Activated CD8-positive, alpha-beta T cell treated with anti-CD3 and anti-CD28 coated beads for 36 hours (primary cell): ENCODE results near the gene PFKFB1. TPM values are rescaled to one million over a fixed set of nuclear protein-coding genes. Genes with fewer than 3 reads are reported as not detected.

Source experiments
- ATAC-seq: fragments of 200-7000 bp; cut with Tn5 transposase; one replicate; pipeline ENCODE4 v1.10.0; 2021; ENCODE audit warnings: mild to moderate bottlenecking, moderate library complexity
- CTCF ChIA-PET: fragments of 350-600 bp; sonication (Branson Sonifier 250); formaldehyde crosslinking; loops from one replicate; lab custom pipeline; 2021; ENCODE audit warnings: antibody characterized with exemption; lab: Charles Lee
- POLR2A ChIA-PET: fragments of 350-600 bp; sonication (Branson Sonifier 250); formaldehyde crosslinking; loops from one replicate; lab custom pipeline; 2021; ENCODE audit warnings: antibody characterized with exemption; lab: Charles Lee
- DNase-seq: peaks from one replicate; pipeline ENCODE4 v3.0.0-alpha.2; 2020
- H3K27ac Mint-ChIP-seq: one replicate; pipeline ENCODE4 v1.8.0; 2021; ENCODE audit warnings: mild to moderate bottlenecking, mixed read lengths
- H3K27me3 Mint-ChIP-seq: one replicate; pipeline ENCODE4 v1.8.0; 2021; ENCODE audit warnings: mixed read lengths
- H3K36me3 Mint-ChIP-seq: one replicate; pipeline ENCODE4 v1.8.0; 2021; ENCODE audit warnings: low read depth, mixed read lengths
- H3K4me1 Mint-ChIP-seq: one replicate; pipeline ENCODE4 v1.8.0; 2021; ENCODE audit warnings: low read depth, mixed read lengths
- H3K4me3 Mint-ChIP-seq: one replicate; pipeline ENCODE4 v1.8.0; 2021; ENCODE audit warnings: mild to moderate bottlenecking, moderate library complexity, mixed read lengths
- H3K9me3 Mint-ChIP-seq: one replicate; pipeline ENCODE4 v1.8.0; 2021; ENCODE audit warnings: mixed read lengths
- intact Hi-C: fragments of 100-400 bp; cut with micrococcal nuclease; formaldehyde crosslinking; loops from one replicate; pipeline ENCODE4 v1.10.0; 2022
- total RNA-seq, 2 experiments: library from RNA; stranded (reverse); gene quantifications; one replicate each; pipeline ENCODE4 v1.2.3, GENCODE V29; 2021
- TF ChIP-seq, protein P1 (sequence below): fragments of 200-600 bp; IDR thresholded peaks from one replicate; pipeline ENCODE4 v1.8.0; 2022; ENCODE audit warnings: antibody characterized with exemption, mild to moderate bottlenecking

Gene PFKFB1
- total RNA-seq, 2 experiments from 2014 or later: 0.60 to 0.92 TPM

DNA sequence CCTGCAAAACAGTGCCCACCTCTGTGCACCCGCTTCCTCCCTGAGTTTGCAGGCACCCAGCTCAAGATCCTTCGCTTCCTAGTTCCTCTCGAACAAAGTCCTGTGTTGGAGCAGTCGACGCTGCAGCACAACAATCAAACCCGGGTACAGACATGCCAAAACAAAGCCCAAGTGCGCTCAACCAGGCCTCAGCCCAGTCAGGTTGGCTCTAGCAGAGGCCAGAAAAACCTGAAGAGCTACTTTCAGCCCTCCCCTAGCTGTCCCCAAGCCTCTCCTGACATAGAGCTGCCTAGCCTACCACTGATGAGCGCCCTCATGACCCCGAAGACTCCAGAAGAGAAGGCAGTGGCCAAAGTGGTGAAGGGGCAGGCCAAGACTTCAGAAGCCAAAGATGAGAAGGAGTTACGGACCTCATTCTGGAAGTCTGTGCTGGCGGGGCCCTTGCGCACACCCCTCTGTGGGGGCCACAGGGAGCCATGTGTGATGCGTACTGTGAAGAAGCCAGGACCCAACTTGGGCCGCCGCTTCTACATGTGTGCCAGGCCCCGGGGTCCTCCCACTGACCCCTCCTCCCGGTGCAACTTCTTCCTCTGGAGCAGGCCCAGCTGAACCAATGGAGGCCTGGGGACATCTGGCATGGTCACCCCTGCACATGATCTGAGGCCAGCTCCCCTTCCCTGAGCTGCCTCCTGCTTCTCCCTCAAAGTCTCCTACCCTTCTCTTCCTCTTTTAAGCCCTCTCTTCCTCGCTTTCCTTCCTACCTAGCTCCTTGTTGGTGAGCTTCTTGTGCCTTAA, 13.0 kb upstream of the PFKFB1 start:
- H3K27ac Mint-ChIP-seq: no peak overlapping the region
- TF ChIP-seq, protein P1, sequence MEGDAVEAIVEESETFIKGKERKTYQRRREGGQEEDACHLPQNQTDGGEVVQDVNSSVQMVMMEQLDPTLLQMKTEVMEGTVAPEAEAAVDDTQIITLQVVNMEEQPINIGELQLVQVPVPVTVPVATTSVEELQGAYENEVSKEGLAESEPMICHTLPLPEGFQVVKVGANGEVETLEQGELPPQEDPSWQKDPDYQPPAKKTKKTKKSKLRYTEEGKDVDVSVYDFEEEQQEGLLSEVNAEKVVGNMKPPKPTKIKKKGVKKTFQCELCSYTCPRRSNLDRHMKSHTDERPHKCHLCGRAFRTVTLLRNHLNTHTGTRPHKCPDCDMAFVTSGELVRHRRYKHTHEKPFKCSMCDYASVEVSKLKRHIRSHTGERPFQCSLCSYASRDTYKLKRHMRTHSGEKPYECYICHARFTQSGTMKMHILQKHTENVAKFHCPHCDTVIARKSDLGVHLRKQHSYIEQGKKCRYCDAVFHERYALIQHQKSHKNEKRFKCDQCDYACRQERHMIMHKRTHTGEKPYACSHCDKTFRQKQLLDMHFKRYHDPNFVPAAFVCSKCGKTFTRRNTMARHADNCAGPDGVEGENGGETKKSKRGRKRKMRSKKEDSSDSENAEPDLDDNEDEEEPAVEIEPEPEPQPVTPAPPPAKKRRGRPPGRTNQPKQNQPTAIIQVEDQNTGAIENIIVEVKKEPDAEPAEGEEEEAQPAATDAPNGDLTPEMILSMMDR: no peak
- H3K36me3 Mint-ChIP-seq: peaks cover 39% of the 10 kb centered on the region
- H3K9me3 Mint-ChIP-seq: no peaks in the 10 kb centered on the region
- H3K27me3 Mint-ChIP-seq: no peaks in the 10 kb centered on the region
- DNase-seq (no peak), ATAC-seq (no peak)
- ChIA-PET POLR2A (no interaction called here), CTCF (no interaction called here)
- H3K4me1 Mint-ChIP-seq: peaks cover 33% of the 10 kb centered on the region
- no peak overlapping the region for H3K4me3 Mint-ChIP-seq
- intact Hi-C loops: no loop called here

- no peak overlapping the region for H3K27ac Mint-ChIP-seq
- peaks cover 38% of the 10 kb centered on the region for H3K4me1 Mint-ChIP-seq
- H3K36me3 Mint-ChIP-seq: peaks cover 53% of the 10 kb centered on the region
- ATAC-seq: no peak
- intact Hi-C loops: no loop called here
- CTCF ChIA-PET: no interaction called here
- no peaks in the 10 kb centered on the region for H3K27me3 Mint-ChIP-seq
- H3K4me3 Mint-ChIP-seq: no peak overlapping the region
- DNase-seq: no peak
- TF ChIP-seq, protein P1: no peak
- POLR2A ChIA-PET: no interaction called here
- H3K9me3 Mint-ChIP-seq: no peaks in the 10 kb centered on the region
Measured at GRCh38 chrX:55005256-55005655, 11.3 kb upstream of the PFKFB1 start.

- no peaks in the 10 kb centered on the region for H3K27me3 Mint-ChIP-seq
- CTCF ChIA-PET: no interaction called here
- DNase-seq: no peak
- intact Hi-C loops: no loop called here
- no peaks in the 10 kb centered on the region for H3K9me3 Mint-ChIP-seq
- peak overlapping the region; percentile 20 for H3K27ac Mint-ChIP-seq
- TF ChIP-seq, protein P1: no peak
- POLR2A ChIA-PET: no interaction called here
- peaks cover 53% of the 10 kb centered on the region for H3K36me3 Mint-ChIP-seq
- H3K4me3 Mint-ChIP-seq: no peak overlapping the region
- no peak for ATAC-seq
- H3K4me1 Mint-ChIP-seq: peaks cover 37% of the 10 kb centered on the region
Measured at GRCh38 chrX:55004231-55004630, 10.2 kb upstream of the PFKFB1 start.

DNA sequence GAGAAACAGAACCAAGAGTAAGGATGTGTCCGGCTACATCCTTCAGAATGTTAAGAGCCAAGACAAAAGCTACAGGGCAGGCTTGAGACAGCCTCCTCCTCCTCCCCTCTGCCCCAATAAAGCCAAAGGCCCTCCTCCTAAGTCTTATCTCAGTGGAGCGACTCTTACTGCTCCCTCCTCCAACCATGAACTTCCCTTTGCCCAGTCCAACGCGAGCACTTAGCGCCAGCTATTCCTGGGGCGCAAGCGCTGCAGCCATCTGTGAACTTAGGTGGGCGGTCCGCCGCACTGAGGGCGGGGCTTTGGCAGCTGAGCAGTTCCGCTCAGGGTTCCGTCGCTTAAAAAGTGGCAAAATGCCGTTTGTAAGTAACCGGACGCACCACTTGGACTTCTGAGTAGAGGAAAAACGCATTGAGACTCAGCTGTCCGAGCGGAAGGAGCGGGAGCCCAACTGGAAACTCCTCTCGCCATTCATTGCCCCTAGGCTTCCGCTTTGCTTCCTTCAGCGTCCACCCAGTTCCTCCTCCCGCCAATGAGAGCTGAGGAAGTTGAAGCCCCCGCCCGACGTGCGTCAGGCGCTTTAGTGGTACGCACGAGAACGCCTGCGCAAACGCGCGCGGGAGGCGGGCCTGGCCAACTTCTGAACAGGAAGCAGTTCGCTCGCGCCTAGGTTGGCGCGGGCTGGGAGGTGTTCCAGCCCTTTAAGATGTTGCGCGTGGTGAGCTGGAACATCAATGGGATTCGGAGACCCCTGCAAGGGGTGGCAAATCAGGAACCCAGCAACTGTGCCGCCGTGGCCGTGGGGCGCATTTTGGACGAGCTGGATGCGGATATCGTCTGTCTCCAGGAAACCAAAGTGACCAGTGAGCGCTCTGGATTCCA, 6.0 kb upstream of the PFKFB1 start, which contains the start of gene APEX2:
TSS of gene APEX2 (plus strand) at position 647 of the 882 bp plus-strand sequence. CDS start at position 707, 60 bp downstream.
- POLR2A ChIA-PET: interaction anchor here (1.2 to 2.0 kb wide), 3 partner anchors 9 to 956 kb away, joined by 3 to 5 read pairs (median 5); partner anchors contain the start of gene PHF8
- Mint-ChIP-seq H3K36me3 (peaks cover 38% of the 10 kb centered on the region), H3K4me3 (peak within 1 kb of the TSS; percentile 95), H3K27ac (peak within 1 kb of the TSS; percentile 93), H3K9me3 (no peaks in the 10 kb centered on the region), H3K27me3 (no peaks in the 10 kb centered on the region), H3K4me1 (peaks cover 20% of the 10 kb centered on the region)
- intact Hi-C loops: no loop called here
- CTCF ChIA-PET: interaction anchor here (0.7 to 2.7 kb wide), 3 partner anchors 12 to 489 kb away, joined by 3 to 12 read pairs (median 11); no protein-coding TSS in a partner anchor
- DNase-seq: peak; percentile 92
- ATAC-seq: peak; percentile 96
- TF ChIP-seq, protein P1: no peak
